Fibroblast of mammary gland (primary cell): ENCODE data around the gene ARID1B.

Experiments
- DNase-seq: peaks from one replicate; pipeline ENCODE4 v3.0.0-alpha.2; 2010; ENCODE audit warnings: low read depth
- H3K4me3 ChIP-seq: 2 replicates; pipeline ENCODE4 v1.5.1; 2011; ENCODE audit warnings: low read depth, mild to moderate bottlenecking, low read length, moderate library complexity; ENCODE audit not compliant: control insufficient read depth
- CTCF ChIP-seq: conservative IDR thresholded peaks from 2 replicates; pipeline ENCODE4 v1.5.1; 2011; ENCODE audit warnings: low read depth, low read length, inconsistent platforms; ENCODE audit not compliant: control insufficient read depth, insufficient read depth

ARID1B gene

GRCh38 chr6:156794546-156795354 is 17.6 kb downstream of the ARID1B start:
- no peak overlapping the region for H3K4me3 ChIP-seq
- TF ChIP-seq CTCF = no peak
- DNase-seq = no peak

GRCh38 chr6:156795825-156796224 is 18.6 kb downstream of the ARID1B start:
- H3K4me3 ChIP-seq = peak overlapping the region; percentile 34
- DNase-seq = no peak
- no peak for TF ChIP-seq CTCF

- no peak overlapping the region for H3K4me3 ChIP-seq
- no peak for TF ChIP-seq CTCF
- DNase-seq = no peak
Measured at GRCh38 chr6:156796627-156797026, 19.4 kb downstream of the ARID1B start.

GRCh38 chr6:156797901-156798735 is 20.9 kb downstream of the ARID1B start:
- TF ChIP-seq CTCF = no peak
- no peak overlapping the region for H3K4me3 ChIP-seq
- DNase-seq = no peak

- no peak for DNase-seq
- TF ChIP-seq CTCF = no peak
- no peak overlapping the region for H3K4me3 ChIP-seq
Measured at GRCh38 chr6:156801712-156802111, 24.5 kb downstream of the ARID1B start.

- H3K4me3 ChIP-seq = no peak overlapping the region
- DNase-seq = no peak
- TF ChIP-seq CTCF = no peak
Measured at GRCh38 chr6:156803353-156803752, 26.2 kb downstream of the ARID1B start.
